Memory B cell (primary cell): ENCODE results near the gene ITFG2.
"Not testable (repeated sequence)": the region's sequence is repeated elsewhere in the genome, so short reads cannot be mapped to it uniquely, and the experiment has no call there.

Experiments used
- ATAC-seq: fragments of 150-1000 bp; cut with Tn5 transposase; 2 replicates; pipeline ENCODE4 v1.10.0; 2021; ENCODE audit warnings: low read depth, mild to moderate bottlenecking, moderate library complexity
- DNase-seq, 2 donors: peaks; one replicate each; pipeline ENCODE4 v3.0.0; 2022; ENCODE audit warnings: low spot score in 2 of 2
- H3K27ac Mint-ChIP-seq: one replicate; pipeline ENCODE4 v1.8.0; 2022; ENCODE audit warnings: mild to moderate bottlenecking, moderate library complexity, mixed read lengths
- H3K27me3 Mint-ChIP-seq: one replicate; pipeline ENCODE4 v1.8.0; 2022; ENCODE audit warnings: mixed read lengths
- H3K36me3 Mint-ChIP-seq: one replicate; pipeline ENCODE4 v1.8.0; 2022; ENCODE audit warnings: mild to moderate bottlenecking, mixed read lengths
- H3K4me1 Mint-ChIP-seq: one replicate; pipeline ENCODE4 v1.8.0; 2022; ENCODE audit warnings: mixed read lengths
- H3K4me3 Mint-ChIP-seq: one replicate; pipeline ENCODE4 v1.8.0; 2022; ENCODE audit warnings: mild to moderate bottlenecking, moderate library complexity, mixed read lengths
- H3K9me3 Mint-ChIP-seq: one replicate; pipeline ENCODE4 v1.8.0; 2022; ENCODE audit warnings: mixed read lengths

Gene ITFG2

DNA sequence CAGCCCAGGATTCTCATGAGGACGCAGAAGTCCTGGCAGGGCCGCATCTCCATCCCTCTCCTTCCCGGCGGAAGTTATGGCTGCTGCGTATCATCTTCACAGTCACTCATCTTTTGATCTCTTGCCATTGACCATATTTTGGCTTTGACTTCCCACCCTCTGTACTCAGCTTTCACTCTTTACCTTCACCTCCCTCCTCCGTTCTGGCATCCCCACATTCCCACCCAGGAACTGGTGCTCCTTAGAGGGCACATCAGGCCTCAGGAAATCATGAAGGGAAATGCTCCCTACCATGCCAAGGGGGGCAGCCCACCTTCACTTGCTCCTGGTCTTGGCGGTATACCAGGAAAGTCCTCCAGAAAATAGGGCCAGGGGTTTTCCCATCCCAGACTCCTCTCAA, 43.1 kb downstream of the ITFG2 start:
- Mint-ChIP-seq H3K27ac (no peak overlapping the region), H3K36me3 (peaks cover 6% of the 10 kb centered on the region), H3K27me3 (no peaks in the 10 kb centered on the region), H3K9me3 (no peaks in the 10 kb centered on the region), H3K4me3 (no peak overlapping the region), H3K4me1 (no peaks in the 10 kb centered on the region)
- no peak for ATAC-seq
- DNase-seq: no peak

DNA sequence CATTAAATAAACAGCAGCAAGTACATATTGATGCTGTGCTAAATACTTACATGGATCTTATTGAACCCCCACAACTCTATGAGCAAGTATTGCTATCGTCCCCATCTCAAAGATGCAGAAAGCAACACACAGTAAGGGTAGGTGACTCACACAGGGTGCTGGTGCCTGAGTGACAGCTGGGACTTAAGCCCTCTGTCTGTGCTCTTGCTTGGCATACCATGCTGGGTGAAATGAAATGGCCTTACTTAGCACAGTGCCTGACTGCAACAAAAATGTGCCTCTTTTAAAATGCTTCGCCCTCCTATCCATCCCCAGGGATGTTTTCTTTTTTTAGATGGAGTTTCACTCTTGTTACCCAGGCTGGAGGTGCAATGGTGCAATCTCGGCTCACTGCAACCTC, 43.6 kb downstream of the ITFG2 start:
- H3K27ac Mint-ChIP-seq: no peak overlapping the region
- H3K4me3 Mint-ChIP-seq: no peak overlapping the region
- ATAC-seq (no peak), DNase-seq (no peak)
- no peaks in the 10 kb centered on the region for H3K9me3 Mint-ChIP-seq
- H3K4me1 Mint-ChIP-seq: no peaks in the 10 kb centered on the region
- H3K27me3 Mint-ChIP-seq: no peaks in the 10 kb centered on the region
- H3K36me3 Mint-ChIP-seq: peaks cover 5% of the 10 kb centered on the region

DNA sequence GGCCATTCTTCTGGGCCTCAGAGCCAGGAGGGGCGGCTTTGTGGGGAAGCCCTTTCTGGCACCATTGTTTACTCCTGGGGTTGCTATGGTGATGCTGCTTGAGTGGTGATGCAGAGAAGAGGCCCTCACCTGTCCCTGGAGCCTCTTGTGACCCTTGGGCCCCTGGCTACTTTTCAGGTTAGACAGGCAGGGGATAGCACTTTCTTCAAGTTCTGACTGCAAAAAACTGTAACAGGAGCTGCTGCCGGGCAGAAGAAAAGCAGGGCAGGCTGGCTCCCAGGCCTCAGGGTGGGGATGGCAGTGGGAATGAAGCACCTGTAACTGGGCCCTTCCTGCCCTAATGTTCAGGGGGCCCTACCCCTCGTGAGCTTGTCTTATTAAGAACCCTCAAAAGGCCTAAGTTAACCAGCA, 44.6 kb downstream of the ITFG2 start, which contains the start of gene TEX52:
Gene TEX52 (minus strand): TSS at position 19 of the 411 bp plus-strand sequence. CDS start 13 bp downstream, at position 6.
- no peaks in the 10 kb centered on the region for H3K27me3 Mint-ChIP-seq
- no peak within 1 kb of the TSS for H3K4me3 Mint-ChIP-seq
- peaks cover 4% of the 10 kb centered on the region for H3K36me3 Mint-ChIP-seq
- no peak within 1 kb of the TSS for H3K27ac Mint-ChIP-seq
- ATAC-seq: no peak
- DNase-seq: no peak
- H3K9me3 Mint-ChIP-seq: no peaks in the 10 kb centered on the region
- H3K4me1 Mint-ChIP-seq: no peaks in the 10 kb centered on the region

DNA sequence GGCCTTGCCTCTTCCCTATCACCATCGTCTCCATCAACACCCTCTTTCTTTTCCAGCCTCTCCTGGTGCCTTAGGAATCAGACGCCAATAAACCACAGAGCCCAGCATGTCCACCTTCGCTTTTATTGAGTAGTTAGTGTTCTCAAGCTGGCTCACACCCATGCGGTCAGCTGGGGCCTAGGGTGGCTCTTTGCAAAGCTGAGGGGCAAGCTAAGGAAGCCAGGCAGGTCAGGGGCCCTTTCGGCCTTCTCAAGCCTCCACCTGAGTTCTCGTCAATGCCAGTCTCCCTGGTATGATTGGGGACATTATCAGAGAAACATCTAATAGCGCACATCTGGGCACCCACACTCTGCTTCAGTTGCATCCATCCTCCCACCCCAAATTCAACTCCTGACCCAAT, 45.1 kb downstream of the ITFG2 start:
- Mint-ChIP-seq H3K9me3 (no peaks in the 10 kb centered on the region), H3K27ac (no peak overlapping the region), H3K36me3 (peaks cover 4% of the 10 kb centered on the region), H3K4me1 (no peaks in the 10 kb centered on the region), H3K4me3 (no peak overlapping the region), H3K27me3 (no peaks in the 10 kb centered on the region)
- DNase-seq (no peak), ATAC-seq (no peak)

DNA sequence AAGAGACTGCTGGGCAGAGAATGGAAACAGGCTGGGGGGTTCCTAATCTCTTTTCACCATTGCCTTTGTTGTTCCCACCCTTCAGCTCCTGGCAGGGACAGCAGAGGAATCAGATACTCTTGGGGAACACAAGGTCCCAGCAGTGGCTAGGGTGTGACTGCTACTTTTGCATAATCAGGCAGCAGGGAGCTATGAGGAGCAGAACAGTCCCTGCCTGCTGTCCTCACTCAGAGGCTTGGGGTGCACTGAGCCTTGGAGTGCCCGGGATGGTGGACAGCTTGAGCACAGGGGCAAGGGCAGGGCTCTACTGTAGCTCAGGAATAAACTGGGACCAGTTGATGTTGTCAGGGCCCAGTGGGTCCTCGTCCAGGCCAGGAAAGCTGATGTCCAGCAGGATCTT, 45.9 kb downstream of the ITFG2 start:
- ATAC-seq (no peak), DNase-seq (no peak)
- Mint-ChIP-seq H3K9me3 (no peaks in the 10 kb centered on the region), H3K4me3 (no peak overlapping the region), H3K36me3 (peaks cover 4% of the 10 kb centered on the region), H3K4me1 (no peaks in the 10 kb centered on the region), H3K27ac (no peak overlapping the region), H3K27me3 (no peaks in the 10 kb centered on the region)

DNA sequence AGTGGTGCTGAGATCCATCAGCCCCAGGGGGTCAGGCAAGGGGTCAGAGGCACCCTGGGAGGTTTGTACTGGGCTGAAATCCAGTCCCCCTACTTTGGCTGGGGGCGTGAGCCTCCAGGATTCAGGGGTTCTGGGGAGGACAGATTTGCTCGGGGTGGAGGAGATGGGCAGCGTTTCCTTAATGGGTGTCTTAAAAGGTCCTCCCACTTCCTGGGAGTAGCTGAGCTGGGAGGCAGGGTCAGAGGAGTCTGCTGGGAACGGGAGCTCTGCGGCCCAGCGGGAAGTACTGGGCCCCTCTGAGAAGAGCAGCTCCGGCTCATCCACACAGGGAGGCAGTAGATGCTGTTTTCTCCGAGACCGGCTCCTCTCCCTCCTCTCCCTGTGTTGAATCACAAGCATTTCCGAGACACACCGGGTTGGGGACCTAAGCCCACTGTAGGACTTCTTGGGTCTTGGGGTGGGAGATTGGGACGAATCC, 46.5 kb downstream of the ITFG2 start:
- peaks cover 6% of the 10 kb centered on the region for H3K36me3 Mint-ChIP-seq
- H3K4me1 Mint-ChIP-seq: no peaks in the 10 kb centered on the region
- ATAC-seq: no peak
- H3K9me3 Mint-ChIP-seq: no peaks in the 10 kb centered on the region
- no peak for DNase-seq
- H3K27ac Mint-ChIP-seq: no peak overlapping the region
- H3K27me3 Mint-ChIP-seq: no peaks in the 10 kb centered on the region
- no peak overlapping the region for H3K4me3 Mint-ChIP-seq

DNA sequence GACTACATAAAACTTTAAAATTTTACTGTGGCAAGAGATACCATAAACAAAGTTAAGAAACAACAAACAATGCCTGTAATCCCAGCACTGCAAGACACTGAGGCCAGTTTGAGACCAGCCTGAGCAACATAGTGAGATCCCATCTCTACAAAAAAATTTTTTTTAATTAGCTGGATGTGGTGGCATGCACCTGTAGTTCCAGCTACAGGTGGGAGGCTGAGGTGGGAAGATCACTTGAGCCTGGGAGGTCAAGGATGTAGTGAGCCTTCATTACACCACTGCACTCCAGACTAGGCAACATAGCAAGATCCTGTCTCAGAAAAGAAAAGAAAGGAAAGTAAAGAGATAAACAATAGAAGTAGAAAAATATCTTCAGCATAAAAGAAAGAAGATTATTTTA, 47.7 kb downstream of the ITFG2 start:
- no peak overlapping the region for H3K4me3 Mint-ChIP-seq
- DNase-seq (no peak), ATAC-seq (no peak)
- peaks cover 9% of the 10 kb centered on the region for H3K36me3 Mint-ChIP-seq
- no peaks in the 10 kb centered on the region for H3K9me3 Mint-ChIP-seq
- no peaks in the 10 kb centered on the region for H3K27me3 Mint-ChIP-seq
- no peak overlapping the region for H3K27ac Mint-ChIP-seq
- H3K4me1 Mint-ChIP-seq: no peaks in the 10 kb centered on the region

DNA sequence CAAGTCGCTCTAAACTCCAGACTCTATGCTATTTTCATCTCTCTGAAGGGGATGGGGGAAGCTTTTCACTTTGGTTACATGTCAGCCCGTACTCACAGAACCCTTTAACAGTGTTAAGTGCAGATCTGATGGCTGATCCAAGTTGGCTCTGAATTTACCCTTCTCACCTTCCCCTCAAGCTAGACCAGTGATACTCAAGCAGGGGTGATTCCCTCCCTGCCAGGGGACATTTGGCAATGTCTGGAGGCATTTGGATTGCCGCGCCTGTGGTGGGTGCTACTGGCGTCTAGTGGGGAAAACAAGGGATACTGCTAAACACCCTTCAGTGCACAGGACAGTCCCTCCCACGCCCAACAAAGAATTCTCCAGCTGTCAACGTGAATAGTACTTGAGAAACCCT, 50.4 kb downstream of the ITFG2 start:
- Mint-ChIP-seq H3K27me3 (no peaks in the 10 kb centered on the region), H3K27ac (no peak overlapping the region), H3K36me3 (peaks cover 7% of the 10 kb centered on the region), H3K4me1 (no peaks in the 10 kb centered on the region), H3K4me3 (no peak overlapping the region), H3K9me3 (no peaks in the 10 kb centered on the region)
- no peak for ATAC-seq
- DNase-seq: no peak

DNA sequence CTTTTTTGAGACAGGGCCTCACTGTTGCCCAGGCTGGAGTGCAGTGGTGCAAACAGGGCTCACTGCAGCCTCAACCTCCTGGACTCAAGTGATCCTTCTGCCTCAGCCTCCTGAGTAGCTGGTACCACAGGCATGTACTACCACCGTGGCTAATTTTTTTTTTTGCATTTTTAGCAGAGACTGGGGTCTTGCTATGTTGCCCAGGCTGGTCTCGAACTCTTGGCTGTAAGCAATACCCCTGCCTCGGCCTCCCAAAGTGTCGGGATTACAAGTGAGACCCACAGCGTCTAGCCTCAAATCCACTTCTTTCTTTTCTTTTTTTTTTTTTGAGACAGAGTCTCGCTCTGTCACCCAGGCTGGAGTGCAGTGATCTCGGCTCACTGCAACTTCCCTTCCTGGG, 50.9 kb downstream of the ITFG2 start:
- H3K4me3 Mint-ChIP-seq, H3K27ac Mint-ChIP-seq, ATAC-seq, H3K4me1 Mint-ChIP-seq, H3K9me3 Mint-ChIP-seq, H3K27me3 Mint-ChIP-seq, DNase-seq, H3K36me3 Mint-ChIP-seq: not testable (repeated sequence)

DNA sequence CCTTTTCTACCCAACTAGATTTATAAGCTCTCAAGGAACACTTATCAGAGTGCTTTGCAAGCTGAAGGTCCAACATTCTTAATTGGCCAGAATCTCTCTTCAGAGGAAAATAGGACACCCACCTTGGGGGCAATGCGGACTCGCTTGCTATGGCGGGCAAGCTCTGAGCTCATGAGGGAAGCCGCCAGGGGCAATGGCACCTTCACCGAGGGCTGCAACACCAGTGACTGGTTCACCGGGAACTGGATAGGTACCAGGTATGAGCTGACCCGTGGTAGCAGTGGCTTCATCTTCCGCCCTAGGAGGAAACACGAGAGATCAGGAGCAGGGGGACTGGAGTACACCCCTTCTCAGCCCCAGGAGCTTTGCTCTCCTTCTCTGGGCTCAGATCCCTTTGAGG, 51.7 kb downstream of the ITFG2 start:
- no peaks in the 10 kb centered on the region for H3K4me1 Mint-ChIP-seq
- no peak overlapping the region for H3K4me3 Mint-ChIP-seq
- ATAC-seq: no peak
- no peaks in the 10 kb centered on the region for H3K27me3 Mint-ChIP-seq
- H3K36me3 Mint-ChIP-seq: peaks cover 7% of the 10 kb centered on the region
- no peak for DNase-seq
- H3K9me3 Mint-ChIP-seq: no peaks in the 10 kb centered on the region
- no peak overlapping the region for H3K27ac Mint-ChIP-seq

DNA sequence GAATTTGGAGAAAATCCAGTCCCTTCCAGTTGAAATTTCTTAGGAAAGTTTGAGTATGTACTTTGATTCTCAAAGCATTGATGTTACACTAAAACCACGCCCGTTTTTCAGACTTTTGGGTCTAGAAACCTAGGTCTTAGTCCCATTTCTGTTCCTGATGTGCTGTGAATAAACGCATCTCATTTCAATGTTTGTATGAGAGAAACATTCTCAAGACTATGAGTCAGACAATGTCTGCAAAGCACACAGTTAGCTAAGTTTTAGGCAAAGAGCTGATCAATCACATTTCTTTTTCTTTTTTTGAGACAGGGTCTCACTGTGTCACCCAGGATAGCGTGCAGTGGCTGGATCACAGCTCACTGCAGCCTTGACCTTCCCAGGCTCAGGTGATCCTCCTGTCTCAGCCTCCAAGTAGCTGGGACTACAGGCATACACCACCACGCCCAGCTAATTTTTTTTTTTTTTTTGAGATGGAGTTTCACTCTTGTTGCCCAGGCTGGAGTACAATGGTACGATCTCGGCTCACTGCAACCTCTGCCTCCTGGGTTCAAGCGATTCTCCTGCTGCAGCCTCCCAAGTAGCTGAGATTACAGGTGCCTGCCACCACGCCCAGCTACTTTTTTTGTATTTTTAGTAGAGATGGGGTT, 56.6 kb downstream of the ITFG2 start:
- ATAC-seq, H3K4me1 Mint-ChIP-seq, H3K4me3 Mint-ChIP-seq, DNase-seq, H3K27ac Mint-ChIP-seq, H3K9me3 Mint-ChIP-seq, H3K36me3 Mint-ChIP-seq, H3K27me3 Mint-ChIP-seq: not testable (repeated sequence)
